RWPE1 (cell line): ENCODE results near the gene STK39.

Experiments
- CTCF ChIA-PET: fragments of 350-600 bp; sonication (Branson Sonifier 250); formaldehyde crosslinking; extraction: SDS; loops from one replicate; lab custom pipeline; 2021; lab: Yijun Ruan, JAX
- POLR2A ChIA-PET: fragments of 400-600 bp; formaldehyde crosslinking; extraction: SDS; loops from one replicate; lab custom pipeline; 2020; ENCODE audit warnings: antibody characterized with exemption; ENCODE audit not compliant: low non-redundant PET; lab: Yijun Ruan, JAX
- DNase-seq: peaks from one replicate; pipeline ENCODE4 v3.0.0; 2012; ENCODE audit warnings: low spot score
- H3K27ac ChIP-seq: fragments of 450-650 bp; 2 replicates; pipeline ENCODE4 v1.5.1; 2017
- CTCF ChIP-seq: fragments of 450-650 bp; conservative IDR thresholded peaks from 2 replicates; pipeline ENCODE4 v1.5.1; 2017; ENCODE audit warnings: low read depth, mild to moderate bottlenecking

STK39 gene

GRCh38 chr2:167980439-167980838 lies 267.0 kb downstream of the STK39 start:
- ChIA-PET POLR2A (no interaction called here), CTCF (interaction anchor here (1.4 kb wide), 1 partner anchor 139 kb away, joined by 6 read pairs; no protein-coding TSS in a partner anchor)
- no peak for TF ChIP-seq CTCF
- DNase-seq = no peak
- H3K27ac ChIP-seq = no peak overlapping the region

- ChIA-PET CTCF (no interaction called here), POLR2A (no interaction called here)
- TF ChIP-seq CTCF = no peak
- H3K27ac ChIP-seq = no peak overlapping the region
- no peak for DNase-seq
These were observed 274.6 kb downstream of the STK39 start for GRCh38 chr2:167972746-167973145.

GRCh38 chr2:167972020-167972419 lies 275.4 kb downstream of the STK39 start:
- no peak for TF ChIP-seq CTCF
- ChIA-PET POLR2A (no interaction called here), CTCF (no interaction called here)

GRCh38 chr2:167966937-167967913 lies 280.2 kb downstream of the STK39 start:
- CTCF ChIA-PET = interaction anchor here (0.6 kb wide), 1 partner anchor 152 kb away, joined by 3 read pairs; no protein-coding TSS in a partner anchor
- no peak for TF ChIP-seq CTCF
- POLR2A ChIA-PET = no interaction called here
- no peak overlapping the region for H3K27ac ChIP-seq
- DNase-seq = no peak

More at GRCh38 chr2:167972020-167972419, 275.4 kb downstream of the STK39 start:
- DNase-seq = no peak
- no peak overlapping the region for H3K27ac ChIP-seq

GRCh38 chr2:167965907-167966761 lies 281.3 kb downstream of the STK39 start:
- TF ChIP-seq CTCF = no peak
- ChIA-PET POLR2A (no interaction called here), CTCF (interaction anchor here (0.6 kb wide), 3 partner anchors 153 to 1110 kb away, joined by 3 read pairs; no protein-coding TSS in a partner anchor)
- no peak for DNase-seq
- H3K27ac ChIP-seq = no peak overlapping the region
